Measurements from ENCODE around the gene NIN. TPM values are rescaled to one million over a fixed set of nuclear protein-coding genes. Genes with fewer than 3 reads are reported as not detected.

NIN gene
- total RNA-seq, 2 donors from 2014 or later, result 62.2 to 71.6 TPM

- H3K9me3 ChIP-seq (ENCODE audit: control insufficient read depth, low read length, poor library complexity, severe bottlenecking), result no peaks in the 10 kb centered on the region
- Mint-ChIP-seq H3K27ac (no peak overlapping the region), H3K36me3 (ENCODE audit: low read depth) (peaks cover 17% of the 10 kb centered on the region), H3K4me3 (no peak overlapping the region), H3K4me1 (peaks cover 7% of the 10 kb centered on the region), H3K27me3 (no peaks in the 10 kb centered on the region)
- ATAC-seq (no peak), DNase-seq (no peak)
Observed at GRCh38 chr14:50770586-50770985, 60.4 kb downstream of the NIN start.

- DNase-seq, result no peak
Observed at GRCh38 chr14:50769863-50770500, 61.0 kb downstream of the NIN start.

GRCh38 chr14:50768680-50769079 lies 62.3 kb downstream of the NIN start:
- H3K36me3 Mint-ChIP-seq (ENCODE audit: low read depth), result peaks cover 15% of the 10 kb centered on the region
- DNase-seq (no peak), ATAC-seq (no peak)

More at GRCh38 chr14:50769863-50770500, 61.0 kb downstream of the NIN start:
- H3K36me3 Mint-ChIP-seq (ENCODE audit: low read depth), result peaks cover 17% of the 10 kb centered on the region
- H3K9me3 ChIP-seq (ENCODE audit: control insufficient read depth, low read length, poor library complexity, severe bottlenecking), result no peaks in the 10 kb centered on the region
- no peak overlapping the region for H3K27ac Mint-ChIP-seq
- no peaks in the 10 kb centered on the region for H3K27me3 Mint-ChIP-seq
- peaks cover 7% of the 10 kb centered on the region for H3K4me1 Mint-ChIP-seq
- H3K4me3 Mint-ChIP-seq, result no peak overlapping the region
- no peak for ATAC-seq

GRCh38 chr14:50766338-50766886 lies 64.5 kb downstream of the NIN start:
- Mint-ChIP-seq H3K4me3 (no peak overlapping the region), H3K36me3 (ENCODE audit: low read depth) (peaks cover 23% of the 10 kb centered on the region), H3K4me1 (peaks cover 3% of the 10 kb centered on the region), H3K27ac (no peak overlapping the region), H3K27me3 (no peaks in the 10 kb centered on the region)
- no peak for DNase-seq
- no peak for ATAC-seq
- no peaks in the 10 kb centered on the region for H3K9me3 ChIP-seq (ENCODE audit: control insufficient read depth, low read length, poor library complexity, severe bottlenecking)

More at GRCh38 chr14:50768680-50769079, 62.3 kb downstream of the NIN start:
- no peak overlapping the region for H3K4me3 Mint-ChIP-seq
- H3K27ac Mint-ChIP-seq, result peak overlapping the region; percentile 65
- no peaks in the 10 kb centered on the region for H3K9me3 ChIP-seq (ENCODE audit: control insufficient read depth, low read length, poor library complexity, severe bottlenecking)
- H3K27me3 Mint-ChIP-seq, result no peaks in the 10 kb centered on the region
- peaks cover 3% of the 10 kb centered on the region for H3K4me1 Mint-ChIP-seq

- H3K36me3 Mint-ChIP-seq (ENCODE audit: low read depth), result peaks cover 22% of the 10 kb centered on the region
- ATAC-seq, result no peak
- H3K27me3 Mint-ChIP-seq, result no peaks in the 10 kb centered on the region
- H3K9me3 ChIP-seq (ENCODE audit: control insufficient read depth, low read length, poor library complexity, severe bottlenecking), result no peaks in the 10 kb centered on the region
- H3K27ac Mint-ChIP-seq, result peak overlapping the region; percentile 19
- H3K4me3 Mint-ChIP-seq, result no peak overlapping the region
- DNase-seq, result no peak
- peaks cover 3% of the 10 kb centered on the region for H3K4me1 Mint-ChIP-seq
Observed at GRCh38 chr14:50763382-50764007, 67.5 kb downstream of the NIN start.

GRCh38 chr14:50762931-50763300 lies 68.0 kb downstream of the NIN start:
- DNase-seq (no peak), ATAC-seq (no peak)
- H3K27ac Mint-ChIP-seq, result peak overlapping the region; percentile 19
- H3K4me3 Mint-ChIP-seq, result no peak overlapping the region
- no peaks in the 10 kb centered on the region for H3K4me1 Mint-ChIP-seq
- H3K9me3 ChIP-seq (ENCODE audit: control insufficient read depth, low read length, poor library complexity, severe bottlenecking), result no peaks in the 10 kb centered on the region
- H3K36me3 Mint-ChIP-seq (ENCODE audit: low read depth), result peaks cover 19% of the 10 kb centered on the region
- no peaks in the 10 kb centered on the region for H3K27me3 Mint-ChIP-seq

GRCh38 chr14:50762001-50762930 lies 68.7 kb downstream of the NIN start:
- ATAC-seq (no peak), DNase-seq (no peak)
- Mint-ChIP-seq H3K27ac (peak overlapping the region; percentile 19), H3K4me3 (no peak overlapping the region), H3K36me3 (ENCODE audit: low read depth) (peaks cover 19% of the 10 kb centered on the region), H3K4me1 (no peaks in the 10 kb centered on the region), H3K27me3 (no peaks in the 10 kb centered on the region)
- H3K9me3 ChIP-seq (ENCODE audit: control insufficient read depth, low read length, poor library complexity, severe bottlenecking), result no peaks in the 10 kb centered on the region

- DNase-seq (no peak), ATAC-seq (no peak)
- no peaks in the 10 kb centered on the region for H3K4me1 Mint-ChIP-seq
- H3K36me3 Mint-ChIP-seq (ENCODE audit: low read depth), result peaks cover 14% of the 10 kb centered on the region
- peak overlapping the region; percentile 87 for H3K27ac Mint-ChIP-seq
- H3K9me3 ChIP-seq (ENCODE audit: control insufficient read depth, low read length, poor library complexity, severe bottlenecking), result no peaks in the 10 kb centered on the region
- no peaks in the 10 kb centered on the region for H3K27me3 Mint-ChIP-seq
- H3K4me3 Mint-ChIP-seq, result no peak overlapping the region
Observed at GRCh38 chr14:50759800-50760543, 71.0 kb downstream of the NIN start.

- ATAC-seq (no peak), DNase-seq (no peak)
- Mint-ChIP-seq H3K27ac (no peak overlapping the region), H3K27me3 (no peaks in the 10 kb centered on the region), H3K4me3 (no peak overlapping the region), H3K36me3 (ENCODE audit: low read depth) (peaks cover 14% of the 10 kb centered on the region), H3K4me1 (no peaks in the 10 kb centered on the region)
- no peaks in the 10 kb centered on the region for H3K9me3 ChIP-seq (ENCODE audit: control insufficient read depth, low read length, poor library complexity, severe bottlenecking)
Observed at GRCh38 chr14:50758945-50759344, 72.0 kb downstream of the NIN start.

GRCh38 chr14:50758305-50758704 lies 72.7 kb downstream of the NIN start:
- Mint-ChIP-seq H3K27me3 (no peaks in the 10 kb centered on the region), H3K36me3 (ENCODE audit: low read depth) (peaks cover 14% of the 10 kb centered on the region), H3K4me1 (no peaks in the 10 kb centered on the region), H3K4me3 (no peak overlapping the region), H3K27ac (no peak overlapping the region)
- no peaks in the 10 kb centered on the region for H3K9me3 ChIP-seq (ENCODE audit: control insufficient read depth, low read length, poor library complexity, severe bottlenecking)
- no peak for DNase-seq
- ATAC-seq, result no peak

GRCh38 chr14:50757702-50758101 lies 73.3 kb downstream of the NIN start:
- H3K27me3 Mint-ChIP-seq, result no peaks in the 10 kb centered on the region
- no peak for DNase-seq
- no peak for ATAC-seq

GRCh38 chr14:50756300-50756699 lies 74.7 kb downstream of the NIN start:
- no peak overlapping the region for H3K4me3 Mint-ChIP-seq
- no peak overlapping the region for H3K27ac Mint-ChIP-seq
- no peaks in the 10 kb centered on the region for H3K9me3 ChIP-seq (ENCODE audit: control insufficient read depth, low read length, poor library complexity, severe bottlenecking)
- no peaks in the 10 kb centered on the region for H3K27me3 Mint-ChIP-seq
- DNase-seq, result no peak
- ATAC-seq, result peak; percentile 71
- peaks cover 14% of the 10 kb centered on the region for H3K36me3 Mint-ChIP-seq (ENCODE audit: low read depth)
- peaks cover 2% of the 10 kb centered on the region for H3K4me1 Mint-ChIP-seq

More at GRCh38 chr14:50757702-50758101, 73.3 kb downstream of the NIN start:
- peaks cover 14% of the 10 kb centered on the region for H3K36me3 Mint-ChIP-seq (ENCODE audit: low read depth)
- H3K9me3 ChIP-seq (ENCODE audit: control insufficient read depth, low read length, poor library complexity, severe bottlenecking), result no peaks in the 10 kb centered on the region
- H3K4me1 Mint-ChIP-seq, result no peaks in the 10 kb centered on the region
- H3K4me3 Mint-ChIP-seq, result no peak overlapping the region
- no peak overlapping the region for H3K27ac Mint-ChIP-seq

Data from T-helper 17 cell (primary cell).